ENCODE results near the gene GPR176.
"Not testable (repeated sequence)": the region's sequence is repeated elsewhere in the genome, so short reads cannot be mapped to it uniquely, and the experiment has no call there.

Gene GPR176

DNA sequence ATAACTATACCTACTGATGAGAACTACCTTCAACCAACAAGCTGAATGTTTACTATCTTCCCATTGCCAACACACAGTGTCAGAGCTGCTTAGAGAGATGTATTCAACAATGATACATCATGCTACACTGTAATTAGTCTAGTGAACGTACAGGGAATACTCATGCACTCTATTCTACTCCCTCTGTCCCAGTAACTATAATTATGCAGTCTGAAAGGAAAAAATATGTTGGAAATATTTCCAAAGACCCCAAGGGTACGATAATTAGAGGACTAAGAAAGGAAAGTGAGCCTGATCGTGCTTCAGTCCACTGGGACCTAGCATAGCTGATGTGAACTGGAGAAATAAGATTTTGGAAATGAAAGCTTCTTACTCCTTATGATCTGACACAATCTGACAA lies 100.5 kb downstream of the GPR176 start:
- Histone ChIP-seq H3K27ac (ENCODE audit: low read depth, low read length) (no peak overlapping the region), H2AFZ (ENCODE audit: insufficient read depth, low read length, poor library complexity) (no peak overlapping the region), H3K27me3 (ENCODE audit: insufficient read depth, low read length) (no peaks in the 10 kb centered on the region), H2BK12ac (ENCODE audit: low read length) (no peak overlapping the region), H3K23ac (ENCODE audit: low read length) (no peak overlapping the region), H3K14ac (ENCODE audit: low read length) (no peak overlapping the region), H4K8ac (ENCODE audit: low read depth, low read length) (no peak overlapping the region), H2AK5ac (ENCODE audit: low read length) (no peak overlapping the region), H4K12ac (ENCODE audit: low read depth, low read length) (no peak overlapping the region), H3K4ac (ENCODE audit: low read depth, low read length) (no peak overlapping the region), H3K4me2 (ENCODE audit: low read length) (no peak overlapping the region), H3K4me1 (ENCODE audit: control insufficient read depth in 1 of 2, insufficient read depth in 2 of 2, low read length in 2 of 2) (no peaks in the 10 kb centered on the region), H2BK5ac (ENCODE audit: low read depth, low read length, poor library complexity) (no peak overlapping the region), H3K79me1 (ENCODE audit: low read length) (no peaks in the 10 kb centered on the region), H3K18ac (ENCODE audit: low read length) (no peak overlapping the region), H3K9ac (ENCODE audit: low read length) (no peak overlapping the region), H3K9me3 (ENCODE audit: insufficient read depth, low read depth, low read length) (peaks cover 2% of the 10 kb centered on the region), H3K36me3 (ENCODE audit: control insufficient read depth in 1 of 2, insufficient read depth in 2 of 2, low read length in 2 of 2) (no peaks in the 10 kb centered on the region), H3K79me2 (ENCODE audit: control insufficient read depth, insufficient read depth, low read length, poor library complexity) (no peaks in the 10 kb centered on the region), H3K4me3 (ENCODE audit: low read depth, low read length) (no peak overlapping the region), H4K91ac (ENCODE audit: low read depth, low read length) (no peak overlapping the region), H2BK120ac (ENCODE audit: insufficient read depth, low read length, poor library complexity) (no peak overlapping the region)
- WGBS (ENCODE audit: extremely low coverage, insufficient coverage, insufficient read length), result no CpG with 5 or more reads among the region's 3 CpGs
- DNase-seq, result no peak

DNA sequence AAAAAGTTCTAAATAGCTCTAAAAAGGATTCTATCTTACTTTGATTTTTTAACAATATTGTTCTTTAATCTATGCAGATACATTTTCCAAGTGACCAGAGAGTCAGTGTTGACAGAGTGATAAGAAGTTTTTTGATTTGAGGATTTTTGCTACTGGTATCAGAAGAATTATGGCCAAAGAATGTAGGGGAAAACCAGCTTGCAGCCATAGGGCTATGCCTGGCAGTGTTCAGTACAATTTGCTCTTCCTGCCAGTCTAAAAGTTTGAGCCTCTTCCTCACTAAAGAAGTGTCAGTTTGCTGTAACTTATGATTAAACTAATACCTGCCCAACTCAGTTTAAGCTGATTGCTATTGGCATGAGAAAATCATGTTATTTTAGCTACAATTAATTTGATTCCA lies 102.2 kb downstream of the GPR176 start:
- H3K23ac ChIP-seq (ENCODE audit: low read length), result no peak overlapping the region
- no peaks in the 10 kb centered on the region for H3K36me3 ChIP-seq (ENCODE audit: control insufficient read depth in 1 of 2, insufficient read depth in 2 of 2, low read length in 2 of 2)
- H2AK5ac ChIP-seq (ENCODE audit: low read length), result no peak overlapping the region
- H3K4me1 ChIP-seq (ENCODE audit: control insufficient read depth in 1 of 2, insufficient read depth in 2 of 2, low read length in 2 of 2), result no peaks in the 10 kb centered on the region
- no peak overlapping the region for H3K14ac ChIP-seq (ENCODE audit: low read length)
- H4K12ac ChIP-seq (ENCODE audit: low read depth, low read length), result no peak overlapping the region
- H3K79me2 ChIP-seq (ENCODE audit: control insufficient read depth, insufficient read depth, low read length, poor library complexity), result no peaks in the 10 kb centered on the region
- no peak overlapping the region for H3K27ac ChIP-seq (ENCODE audit: low read depth, low read length)
- no peak overlapping the region for H3K4me2 ChIP-seq (ENCODE audit: low read length)
- no peak overlapping the region for H3K9ac ChIP-seq (ENCODE audit: low read length)
- H3K9me3 ChIP-seq (ENCODE audit: insufficient read depth, low read depth, low read length), result no peaks in the 10 kb centered on the region
- no peaks in the 10 kb centered on the region for H3K79me1 ChIP-seq (ENCODE audit: low read length)
- H3K4ac ChIP-seq (ENCODE audit: low read depth, low read length), result no peak overlapping the region
- H4K91ac ChIP-seq (ENCODE audit: low read depth, low read length), result no peak overlapping the region
- H2AFZ ChIP-seq (ENCODE audit: insufficient read depth, low read length, poor library complexity), result no peak overlapping the region
- H3K18ac ChIP-seq (ENCODE audit: low read length), result no peak overlapping the region
- no peak overlapping the region for H2BK5ac ChIP-seq (ENCODE audit: low read depth, low read length, poor library complexity)
- no peak overlapping the region for H4K8ac ChIP-seq (ENCODE audit: low read depth, low read length)
- DNase-seq, result peak in 1 of 2 donors; percentile 7
- H3K27me3 ChIP-seq (ENCODE audit: insufficient read depth, low read length), result no peaks in the 10 kb centered on the region
- H2BK120ac ChIP-seq (ENCODE audit: insufficient read depth, low read length, poor library complexity), result no peak overlapping the region
- no peak overlapping the region for H2BK12ac ChIP-seq (ENCODE audit: low read length)
- no peak overlapping the region for H3K4me3 ChIP-seq (ENCODE audit: low read depth, low read length)

DNA sequence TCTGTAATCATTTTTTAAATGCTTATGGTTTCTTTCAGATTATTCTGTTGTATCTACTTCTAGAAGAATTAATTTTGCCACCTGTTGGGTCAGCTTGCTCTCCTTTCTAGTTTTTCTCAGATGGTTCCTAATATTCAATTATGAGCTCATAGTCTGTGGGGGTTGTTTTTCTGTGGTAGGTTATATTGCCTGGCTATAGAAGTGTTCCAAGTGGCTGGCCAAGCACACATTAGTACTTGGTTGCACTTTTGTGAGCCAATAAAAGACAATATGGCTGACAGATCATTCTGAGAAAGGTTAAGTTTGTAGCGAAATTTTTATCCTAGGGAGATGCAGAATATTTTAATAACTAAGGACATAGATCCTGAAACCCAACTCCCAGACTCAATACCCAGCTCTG lies 105.6 kb downstream of the GPR176 start:
- Histone ChIP-seq H2AK5ac (ENCODE audit: low read length) (no peak overlapping the region), H3K4ac (ENCODE audit: low read depth, low read length) (no peak overlapping the region), H3K27ac (ENCODE audit: low read depth, low read length) (no peak overlapping the region), H3K4me1 (ENCODE audit: control insufficient read depth in 1 of 2, insufficient read depth in 2 of 2, low read length in 2 of 2) (peaks cover 0 to 3% of the 10 kb centered on the region in 2 experiments), H2BK12ac (ENCODE audit: low read length) (no peak overlapping the region), H3K4me2 (ENCODE audit: low read length) (no peak overlapping the region), H3K36me3 (ENCODE audit: control insufficient read depth in 1 of 2, insufficient read depth in 2 of 2, low read length in 2 of 2) (no peaks in the 10 kb centered on the region), H2BK5ac (ENCODE audit: low read depth, low read length, poor library complexity) (no peak overlapping the region), H2AFZ (ENCODE audit: insufficient read depth, low read length, poor library complexity) (no peak overlapping the region), H3K14ac (ENCODE audit: low read length) (no peak overlapping the region), H2BK120ac (ENCODE audit: insufficient read depth, low read length, poor library complexity) (no peak overlapping the region), H4K91ac (ENCODE audit: low read depth, low read length) (no peak overlapping the region), H4K8ac (ENCODE audit: low read depth, low read length) (no peak overlapping the region), H3K4me3 (ENCODE audit: low read depth, low read length) (no peak overlapping the region), H3K27me3 (ENCODE audit: insufficient read depth, low read length) (no peaks in the 10 kb centered on the region), H3K9me3 (ENCODE audit: insufficient read depth, low read depth, low read length) (no peaks in the 10 kb centered on the region), H4K12ac (ENCODE audit: low read depth, low read length) (no peak overlapping the region), H3K79me2 (ENCODE audit: control insufficient read depth, insufficient read depth, low read length, poor library complexity) (no peaks in the 10 kb centered on the region), H3K79me1 (ENCODE audit: low read length) (no peaks in the 10 kb centered on the region), H3K18ac (ENCODE audit: low read length) (no peak overlapping the region), H3K9ac (ENCODE audit: low read length) (no peak overlapping the region), H3K23ac (ENCODE audit: low read length) (no peak overlapping the region)
- DNase-seq, result no peak
- no CpG with 5 or more reads among the region's 1 CpG for WGBS (ENCODE audit: extremely low coverage, insufficient coverage, insufficient read length)

DNA sequence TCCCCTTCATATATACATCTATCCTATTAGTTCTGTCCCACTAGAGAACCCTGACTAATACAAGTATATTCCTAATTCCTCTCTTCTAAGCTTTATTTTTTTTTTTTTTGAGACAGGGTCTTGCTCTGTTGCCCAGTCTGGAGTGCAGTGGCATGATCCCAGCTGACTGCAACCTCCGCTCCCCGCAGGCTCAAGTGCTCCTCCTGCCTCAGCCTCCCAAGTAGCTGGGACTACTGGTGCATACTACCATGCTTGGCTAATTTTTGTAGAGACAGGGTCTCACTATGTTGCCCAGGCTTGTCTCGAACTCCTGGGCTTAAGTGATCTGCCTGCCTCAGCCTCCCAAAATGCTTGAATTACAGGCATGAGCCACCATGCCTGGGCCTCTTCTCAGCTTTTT lies 107.4 kb downstream of the GPR176 start:
- H3K36me3 ChIP-seq (ENCODE audit: control insufficient read depth in 1 of 2, insufficient read depth in 2 of 2, low read length in 2 of 2); H3K79me1 ChIP-seq (ENCODE audit: low read length); H3K14ac ChIP-seq (ENCODE audit: low read length); H3K23ac ChIP-seq (ENCODE audit: low read length); H3K27me3 ChIP-seq (ENCODE audit: insufficient read depth, low read length); H3K4me1 ChIP-seq (ENCODE audit: control insufficient read depth in 1 of 2, insufficient read depth in 2 of 2, low read length in 2 of 2); H3K27ac ChIP-seq (ENCODE audit: low read depth, low read length); H3K18ac ChIP-seq (ENCODE audit: low read length); H3K9ac ChIP-seq (ENCODE audit: low read length); DNase-seq; H3K4me3 ChIP-seq (ENCODE audit: low read depth, low read length); H3K4me2 ChIP-seq (ENCODE audit: low read length); H2AFZ ChIP-seq (ENCODE audit: insufficient read depth, low read length, poor library complexity); H4K12ac ChIP-seq (ENCODE audit: low read depth, low read length); H4K8ac ChIP-seq (ENCODE audit: low read depth, low read length); H3K79me2 ChIP-seq (ENCODE audit: control insufficient read depth, insufficient read depth, low read length, poor library complexity); H4K91ac ChIP-seq (ENCODE audit: low read depth, low read length); H3K9me3 ChIP-seq (ENCODE audit: insufficient read depth, low read depth, low read length); H3K4ac ChIP-seq (ENCODE audit: low read depth, low read length): not testable (repeated sequence)
- peak overlapping the region; percentile 46 for H2AK5ac ChIP-seq (ENCODE audit: low read length)
- peak overlapping the region; percentile 56 for H2BK5ac ChIP-seq (ENCODE audit: low read depth, low read length, poor library complexity)
- no CpG with 5 or more reads among the region's 3 CpGs for WGBS (ENCODE audit: extremely low coverage, insufficient coverage, insufficient read length)
- peak overlapping the region; percentile 76 for H2BK12ac ChIP-seq (ENCODE audit: low read length)
- H2BK120ac ChIP-seq (ENCODE audit: insufficient read depth, low read length, poor library complexity), result peak overlapping the region; percentile 33
